Measurements from ENCODE around the gene CDADC1. TPM values are rescaled to one million over a fixed set of nuclear protein-coding genes. Genes with fewer than 3 reads are reported as not detected.

CDADC1 gene
- polyA plus RNA-seq, 3 donors = 12.6 to 17.4 (median 13.9) TPM

- no peak for DNase-seq
Observed at GRCh38 chr13:49226613-49227012, 21.1 kb upstream of the CDADC1 start.

GRCh38 chr13:49234741-49235140 lies 13.0 kb upstream of the CDADC1 start:
- no peak for DNase-seq

- DNase-seq = no peak
Observed at GRCh38 chr13:49235856-49236431, 11.8 kb upstream of the CDADC1 start.

GRCh38 chr13:49238621-49239020 lies 9.1 kb upstream of the CDADC1 start:
- no peak for DNase-seq

- no peak for DNase-seq
Observed at GRCh38 chr13:49240017-49240416, 7.7 kb upstream of the CDADC1 start.

- DNase-seq = no peak
Observed at GRCh38 chr13:49241296-49241695, 6.4 kb upstream of the CDADC1 start.

GRCh38 chr13:49245101-49245500 lies 2.6 kb upstream of the CDADC1 start:
- DNase-seq = no peak

- peak; percentile 5 for DNase-seq
Observed at GRCh38 chr13:49246850-49247642, 679 bp upstream of the CDADC1 start.

GRCh38 chr13:49248622-49249002 lies 887 bp downstream of the CDADC1 start:
- DNase-seq = no peak

- DNase-seq = no peak
Observed at GRCh38 chr13:49251326-49251725, 3.6 kb downstream of the CDADC1 start.

GRCh38 chr13:49253310-49253709 lies 5.6 kb downstream of the CDADC1 start:
- no peak for DNase-seq

GRCh38 chr13:49254007-49254406 lies 6.3 kb downstream of the CDADC1 start:
- DNase-seq = no peak

GRCh38 chr13:49256841-49257240 lies 9.1 kb downstream of the CDADC1 start:
- no peak for DNase-seq

- no peak for DNase-seq
Observed at GRCh38 chr13:49258089-49258796, 10.5 kb downstream of the CDADC1 start.

GRCh38 chr13:49259586-49259985 lies 11.9 kb downstream of the CDADC1 start:
- no peak for DNase-seq

- no peak for DNase-seq
Observed at GRCh38 chr13:49262634-49263033, 14.9 kb downstream of the CDADC1 start.

- no peak for DNase-seq
Observed at GRCh38 chr13:49265822-49266221, 18.1 kb downstream of the CDADC1 start.

- no peak for DNase-seq
Observed at GRCh38 chr13:49271264-49271663, 23.5 kb downstream of the CDADC1 start.

- no peak for DNase-seq
Observed at GRCh38 chr13:49272296-49272695, 24.6 kb downstream of the CDADC1 start.

- no peak for DNase-seq
Observed at GRCh38 chr13:49278211-49278610, 30.5 kb downstream of the CDADC1 start.

GRCh38 chr13:49279112-49279511 lies 31.4 kb downstream of the CDADC1 start:
- DNase-seq = no peak

GRCh38 chr13:49279885-49280284 lies 32.2 kb downstream of the CDADC1 start:
- DNase-seq = no peak

GRCh38 chr13:49287995-49288394 lies 40.3 kb downstream of the CDADC1 start:
- DNase-seq = no peak

Measured in renal pelvis (tissue), 4 donors.